SK-N-SH (cell line): Measurements from ENCODE around the gene ETF1. TPM values are rescaled to one million over a fixed set of nuclear protein-coding genes. Genes with fewer than 3 reads are reported as not detected.

ENCODE experiments used
- CTCF ChIA-PET: fragments of 300-600, 350-600 bp; formaldehyde crosslinking; extraction: SDS; loops from one replicate; lab custom pipeline; 2021; lab: Yijun Ruan, JAX
- POLR2A ChIA-PET: fragments of 350-600 bp; sonication (Branson Sonifier 250); formaldehyde crosslinking; extraction: SDS; loops from one replicate; lab custom pipeline; 2020; ENCODE audit warnings: antibody characterized with exemption, inconsistent platforms; lab: Yijun Ruan, JAX
- DNase-seq: peaks from one replicate; pipeline ENCODE4 v3.0.0; 2012
- H2AFZ ChIP-seq: fragments of 200-600 bp; sonication (generic); 2 replicates; pipeline ENCODE4 v1.8.1; 2016; ENCODE audit warnings: antibody characterized with exemption, mild to moderate bottlenecking, low read depth
- H3F3A ChIP-seq: fragments of 200-600 bp; sonication (generic); replicated peaks from 2 replicates; pipeline ENCODE3; 2016; ENCODE audit warnings: antibody characterized with exemption, mild to moderate bottlenecking; ENCODE audit not compliant: insufficient read depth
- H3K27ac ChIP-seq, 2 experiments: fragments of 200-500 bp in 1 of 2; fragments of 200-600 bp in 1 of 2; sonication (Bioruptor generic) in 1 of 2; sonication (generic), shearing (Covaris generic) in 1 of 2; 2 replicates each; pipeline versions ENCODE4 v1.5.1 to v1.6.1; 2014 to 2016; ENCODE audit warnings: low read depth in 2 of 2, inconsistent platforms in 1 of 2, low read length in 1 of 2, mild to moderate bottlenecking in 1 of 2, mixed read lengths in 1 of 2
- H3K27me3 ChIP-seq: fragments of 200-600 bp; sonication (generic), shearing (Covaris generic); 2 replicates; pipeline ENCODE4 v1.6.1; 2016; ENCODE audit warnings: mixed run types; ENCODE audit not compliant: insufficient read depth
- H3K36me3 ChIP-seq, 2 experiments: fragments of 200-500 bp in 1 of 2; fragments of 200-600 bp in 1 of 2; sonication (Bioruptor generic) in 1 of 2; sonication (generic) in 1 of 2; replicated peaks in 1 of 2; 2 replicates each; pipeline versions ENCODE3 to v1.5.1; 2014 to 2016; ENCODE audit warnings: low read length in 1 of 2, mild to moderate bottlenecking in 1 of 2; ENCODE audit not compliant: insufficient read depth in 2 of 2, control insufficient read depth in 1 of 2
- H3K4me1 ChIP-seq, 2 experiments: fragments of 200-500 bp in 1 of 2; fragments of 200-600 bp in 1 of 2; sonication (Bioruptor generic) in 1 of 2; sonication (generic), shearing (Covaris generic) in 1 of 2; 2 replicates each; pipeline versions ENCODE4 v1.5.1 to v1.6.1; 2014 to 2016; ENCODE audit warnings: low read depth in 1 of 2, low read length in 1 of 2, mixed run types in 1 of 2; ENCODE audit not compliant: insufficient read depth in 2 of 2, control insufficient read depth in 1 of 2
- H3K4me2 ChIP-seq: fragments of 200-600 bp; sonication (generic), shearing (Covaris generic); 2 replicates; pipeline ENCODE4 v1.6.1; 2017; ENCODE audit warnings: mixed run types
- H3K4me3 ChIP-seq, 2 experiments: fragments of 200-500 bp in 1 of 2; fragments of 200-600 bp in 1 of 2; sonication (Bioruptor generic) in 1 of 2; sonication (generic), shearing (Covaris generic) in 1 of 2; 2 replicates each; pipeline versions ENCODE4 v1.5.1 to v1.8.1; 2014 to 2016; ENCODE audit warnings: low read depth in 2 of 2, inconsistent platforms in 1 of 2, low read length in 1 of 2, mild to moderate bottlenecking in 1 of 2, mixed read lengths in 1 of 2, moderate library complexity in 1 of 2
- H3K79me2 ChIP-seq: fragments of 200-600 bp; sonication (generic); 2 replicates; pipeline ENCODE4 v1.8.1; 2017; ENCODE audit warnings: mild to moderate bottlenecking; ENCODE audit not compliant: insufficient read depth
- H3K9ac ChIP-seq: fragments of 200-600 bp; sonication (generic); 2 replicates; pipeline ENCODE4 v1.6.1; 2017; ENCODE audit warnings: mixed run types
- H3K9me2 ChIP-seq: fragments of 200-600 bp; sonication (generic); 2 replicates; pipeline ENCODE4 v1.6.1; 2017; ENCODE audit warnings: mixed run types
- H3K9me3 ChIP-seq: fragments of 200-600 bp; sonication (generic); 2 replicates; pipeline ENCODE4 v1.6.1; 2017; ENCODE audit warnings: mixed run types, mild to moderate bottlenecking, moderate library complexity
- H4K20me1 ChIP-seq: fragments of 200-600 bp; sonication (generic); 2 replicates; pipeline ENCODE4 v1.6.1; 2017; ENCODE audit warnings: mild to moderate bottlenecking, mixed run types; ENCODE audit not compliant: insufficient read depth
- CHD2 ChIP-seq: fragments of 150-350 bp; IDR thresholded peaks from 2 replicates; pipeline ENCODE4 v1.6.1; 2018; ENCODE audit warnings: low read length; ENCODE audit not compliant: partially characterized antibody
- CTCF ChIP-seq: fragments of 200-600 bp; sonication (generic); IDR thresholded peaks from 2 replicates; pipeline ENCODE4 v1.6.1; 2017; ENCODE audit warnings: antibody characterized with exemption, mild to moderate bottlenecking, moderate library complexity
- EP300 ChIP-seq, 2 experiments: IDR thresholded peaks; 2 replicates each; pipeline versions ENCODE4 v1.4.0 to v1.6.1; 2012; ENCODE audit warnings: borderline replicate concordance in 1 of 2, low read depth in 1 of 2, low read length in 1 of 2
- FOXJ3 ChIP-seq: sonication (generic); formaldehyde crosslinking; IDR thresholded peaks from 2 replicates; pipeline ENCODE4 v1.5.1; 2020; ENCODE audit warnings: mild to moderate bottlenecking, missing genetic modification reagents
- FOXM1 ChIP-seq: IDR thresholded peaks from 2 replicates; pipeline ENCODE4 v1.4.0; 2012; ENCODE audit warnings: low read depth, mild to moderate bottlenecking
- GATA2 ChIP-seq: sonication (generic); formaldehyde crosslinking; IDR thresholded peaks from 2 replicates; pipeline ENCODE4 v1.5.0; 2020; ENCODE audit warnings: mild to moderate bottlenecking, missing genetic modification reagents
- JUND ChIP-seq: IDR thresholded peaks from 2 replicates; pipeline ENCODE4 v1.4.0; 2012
- MXI1 ChIP-seq: IDR thresholded peaks from 2 replicates; pipeline ENCODE4 v1.6.1; 2012; ENCODE audit warnings: mild to moderate bottlenecking, low read depth, low read length, improper control_type of control experiment
- POLR2AphosphoS5 ChIP-seq: IDR thresholded peaks from 2 replicates; pipeline ENCODE4 v1.6.1; 2012; ENCODE audit warnings: low read depth, low read length
- RCOR1 ChIP-seq: fragments of 150-350 bp; IDR thresholded peaks from 2 replicates; pipeline ENCODE4 v1.6.1; 2017; ENCODE audit warnings: antibody characterized with exemption, low read length
- RXRA ChIP-seq: IDR thresholded peaks from 2 replicates; pipeline ENCODE4 v1.4.0; 2012; ENCODE audit warnings: low read depth, mild to moderate bottlenecking, borderline replicate concordance
- SIN3A ChIP-seq: IDR thresholded peaks from 2 replicates; pipeline ENCODE4 v1.6.1; 2012; ENCODE audit warnings: low read depth, mild to moderate bottlenecking, low read length, moderate library complexity, borderline replicate concordance
- SMC3 ChIP-seq: IDR thresholded peaks from 2 replicates; pipeline ENCODE4 v1.6.1; 2012; ENCODE audit warnings: low read depth, low read length, improper control_type of control experiment
- TAF1 ChIP-seq: IDR thresholded peaks from 2 replicates; pipeline ENCODE4 v1.6.1; 2012; ENCODE audit warnings: low read depth, mild to moderate bottlenecking, low read length, moderate library complexity, borderline replicate concordance
- YY1 ChIP-seq: IDR thresholded peaks from 2 replicates; pipeline ENCODE4 v1.4.0; 2012; ENCODE audit warnings: low read depth, mild to moderate bottlenecking
- WGBS: methylation state at CpG from one replicate; pipeline ENCODE4 v1.1.6; 2017; ENCODE audit warnings: low lambda C conversion rate; 5-methylcytosine and 5-hydroxymethylcytosine counted together
- polyA plus RNA-seq, 3 experiments: library from polyadenylated mRNA; depleted of rRNA; stranded (reverse); fragments of >200 nt; gene quantifications; 2 replicates each; pipeline ENCODE4 v1.2.3, GENCODE V29; 2012
- TF ChIP-seq, protein P1 (sequence below): fragments of 150-350 bp; IDR thresholded peaks from 2 replicates; pipeline ENCODE4 v1.6.1; 2016; ENCODE audit warnings: mild to moderate bottlenecking, low read depth, low read length
- TF ChIP-seq, protein P2 (sequence below): IDR thresholded peaks from 2 replicates; pipeline ENCODE4 v1.4.0; 2012; ENCODE audit warnings: low read depth, borderline replicate concordance

The ETF1 gene
- polyA plus RNA-seq, 1 of the 3 experiments (the other 2 are of a cell fraction), result 36.7 TPM

GRCh38 chr5:138502121-138502520, 40.9 kb downstream of the ETF1 start:
- Histone ChIP-seq H4K20me1 (no peaks in the 10 kb centered on the region; the same call in 1 of the 2 replicates), H3F3A (peaks cover 27% of the 10 kb centered on the region), H3K27ac (no peak overlapping the region), H3K9ac (no peak overlapping the region), H3K9me2 (no peaks in the 10 kb centered on the region)
- CTCF ChIA-PET, result interaction anchor here (1.2 to 11.7 kb wide), 7 partner anchors 8 to 146 kb away, joined by 3 to 196 read pairs (median 31); partner anchors contain the start of gene EGR1
- no peak for DNase-seq
- 85% methylated on average over 4 of the region's 4 CpGs for whole genome bisulfite sequencing
- POLR2A ChIA-PET, result interaction anchor here (2.4 to 2.9 kb wide), 2 partner anchors 37 to 52 kb away, joined by 20 to 22 read pairs; partner anchors contain the start of gene EGR1
- no peak for TF ChIP-seq FOXM1
- TF ChIP-seq SIN3A, result no peak
- TF ChIP-seq RXRA, result no peak
- no peak for TF ChIP-seq SMC3
- TF ChIP-seq CTCF, result no peak
- TF ChIP-seq, protein P1, sequence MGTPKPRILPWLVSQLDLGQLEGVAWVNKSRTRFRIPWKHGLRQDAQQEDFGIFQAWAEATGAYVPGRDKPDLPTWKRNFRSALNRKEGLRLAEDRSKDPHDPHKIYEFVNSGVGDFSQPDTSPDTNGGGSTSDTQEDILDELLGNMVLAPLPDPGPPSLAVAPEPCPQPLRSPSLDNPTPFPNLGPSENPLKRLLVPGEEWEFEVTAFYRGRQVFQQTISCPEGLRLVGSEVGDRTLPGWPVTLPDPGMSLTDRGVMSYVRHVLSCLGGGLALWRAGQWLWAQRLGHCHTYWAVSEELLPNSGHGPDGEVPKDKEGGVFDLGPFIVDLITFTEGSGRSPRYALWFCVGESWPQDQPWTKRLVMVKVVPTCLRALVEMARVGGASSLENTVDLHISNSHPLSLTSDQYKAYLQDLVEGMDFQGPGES, result no peak
- TF ChIP-seq POLR2AphosphoS5, result no peak
- no peak for TF ChIP-seq CHD2
- TF ChIP-seq, protein P2, sequence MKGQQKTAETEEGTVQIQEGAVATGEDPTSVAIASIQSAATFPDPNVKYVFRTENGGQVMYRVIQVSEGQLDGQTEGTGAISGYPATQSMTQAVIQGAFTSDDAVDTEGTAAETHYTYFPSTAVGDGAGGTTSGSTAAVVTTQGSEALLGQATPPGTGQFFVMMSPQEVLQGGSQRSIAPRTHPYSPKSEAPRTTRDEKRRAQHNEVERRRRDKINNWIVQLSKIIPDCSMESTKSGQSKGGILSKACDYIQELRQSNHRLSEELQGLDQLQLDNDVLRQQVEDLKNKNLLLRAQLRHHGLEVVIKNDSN, result no peak
- no peak for TF ChIP-seq TAF1
- TF ChIP-seq JUND, result no peak
- TF ChIP-seq RCOR1, result no peak
- TF ChIP-seq EP300 (IDR thresholded peaks at IDR 0.05; ENCODE audit: borderline replicate concordance in 1 of 2, low read depth in 1 of 2, low read length in 1 of 2), result no peak
- TF ChIP-seq YY1, result no peak
- TF ChIP-seq GATA2 (CRISPR knock-in tag), result no peak
- TF ChIP-seq MXI1, result no peak
- no peak for TF ChIP-seq FOXJ3 (CRISPR knock-in tag)
- TF ChIP-seq, all 33 proteins: peak for 0
- H3K9me3 ChIP-seq, result no peaks in the 10 kb centered on the region
- H3K4me1 ChIP-seq, result peaks cover 0 to 6% of the 10 kb centered on the region in 2 experiments; a peak in 1 of 4 replicates
- H3K4me2 ChIP-seq, result no peak overlapping the region
- H3K36me3 ChIP-seq, result peaks cover 5 to 12% of the 10 kb centered on the region in 2 experiments
- H3K4me3 ChIP-seq, result no peak overlapping the region
- no peaks in the 10 kb centered on the region for H3K79me2 ChIP-seq
- H2AFZ ChIP-seq, result no peak overlapping the region
- no peaks in the 10 kb centered on the region for H3K27me3 ChIP-seq
